ENCODE results near the gene PHETA1.

DNA sequence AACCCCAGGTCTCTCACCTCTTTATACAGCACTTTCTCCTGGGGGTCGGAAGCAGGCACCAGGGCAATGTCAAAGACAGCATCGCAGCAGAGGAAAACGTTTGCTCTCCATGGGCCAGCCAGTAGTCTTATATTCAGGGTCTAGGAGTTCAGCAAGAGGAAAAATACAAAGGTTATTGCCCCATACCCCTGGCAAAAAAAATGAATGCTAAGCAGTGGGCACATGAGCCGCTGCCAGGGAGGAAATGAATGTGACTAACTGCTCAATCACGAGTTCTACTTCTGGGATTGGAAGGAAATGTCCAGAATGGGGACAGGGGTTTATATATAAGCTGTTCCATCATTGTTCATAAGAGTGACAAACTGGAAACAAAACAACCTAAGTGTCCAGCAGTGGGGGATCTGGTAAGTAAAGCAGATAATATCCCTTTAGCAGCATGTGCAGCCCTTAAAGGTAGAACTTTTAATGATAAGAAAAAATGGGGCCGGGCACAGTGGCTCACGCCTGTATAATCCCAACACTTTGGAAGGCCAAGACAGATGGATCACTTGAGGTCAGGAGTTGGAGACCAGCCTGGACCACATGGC is 53.8 kb downstream of the PHETA1 start:
- TF ChIP-seq CTCF (IDR thresholded peaks at IDR 0.05 in 4 of 5, conservative IDR thresholded peaks at IDR 0.05 in 1 of 5) (no peak), POLR2A (IDR thresholded peaks at IDR 0.05) (peak; percentile 8 to 19)

Data from gastrocnemius medialis (tissue), 4 donors.